Ovary (tissue), 3 donors: Measurements from ENCODE around the gene AP5S1.

Experiments used
- EP300 ChIP-seq: sonication (generic); formaldehyde crosslinking; IDR thresholded peaks from one replicate; pipeline ENCODE4 v1.6.1; 2017; ENCODE audit warnings: antibody characterized with exemption
- TF ChIP-seq, protein P1 (sequence below), 3 donors: fragments of 450-650 bp in 2 of 3; fragments of 200-600 bp in 1 of 3; IDR thresholded peaks; one replicate each; pipeline versions ENCODE4 v1.5.1 to v1.8.0; 2016 to 2022; ENCODE audit warnings: antibody characterized with exemption in 3 of 3, mild to moderate bottlenecking in 1 of 3
- donor health status: DM: no; HTN: no; CAD: no.

DNA sequence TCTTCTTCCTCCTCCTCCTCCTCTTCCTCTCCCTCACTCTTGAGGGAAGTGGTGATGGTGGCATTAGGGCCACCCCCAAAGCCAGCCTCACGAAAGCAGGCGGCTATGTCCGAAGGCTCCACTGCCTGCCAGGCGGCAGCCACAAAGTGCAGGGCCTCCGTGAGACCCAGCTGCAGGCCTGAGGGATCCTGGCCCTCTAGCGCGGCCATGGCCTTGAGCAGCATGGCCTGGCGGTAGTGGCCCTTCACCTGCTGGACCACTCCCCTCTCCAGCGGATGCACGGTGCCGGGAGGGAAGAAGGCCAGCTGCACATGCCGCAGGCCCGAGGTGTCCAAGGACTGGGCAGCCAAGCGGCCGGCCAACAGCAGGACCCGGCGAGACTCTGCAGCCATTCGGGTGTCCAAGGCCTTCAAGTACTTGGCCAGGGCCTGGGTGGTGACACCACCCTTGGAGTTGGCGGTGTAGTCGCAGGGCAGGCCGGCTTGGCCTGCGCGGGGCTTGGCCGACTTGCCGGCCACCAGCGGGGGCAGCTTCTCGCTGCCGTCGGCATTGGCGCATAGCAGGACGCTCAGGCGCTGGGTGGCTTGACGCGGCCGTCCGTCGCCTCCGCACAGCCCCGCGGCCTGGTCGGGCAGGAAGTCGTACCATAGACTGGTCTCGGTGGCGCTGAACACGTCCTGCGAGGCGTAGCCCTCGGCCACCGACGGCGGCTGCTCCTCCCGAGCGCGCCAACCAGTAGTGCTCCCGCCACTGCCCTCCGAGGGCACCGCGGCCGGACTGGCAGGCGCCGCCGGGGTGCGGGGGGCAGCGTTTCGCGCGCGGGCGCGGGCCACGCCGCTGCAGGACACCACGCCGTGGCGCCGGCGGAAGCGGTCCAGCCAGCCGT lies 34.9 kb upstream of the AP5S1 start:
- no peak for TF ChIP-seq EP300
- TF ChIP-seq, protein P1, sequence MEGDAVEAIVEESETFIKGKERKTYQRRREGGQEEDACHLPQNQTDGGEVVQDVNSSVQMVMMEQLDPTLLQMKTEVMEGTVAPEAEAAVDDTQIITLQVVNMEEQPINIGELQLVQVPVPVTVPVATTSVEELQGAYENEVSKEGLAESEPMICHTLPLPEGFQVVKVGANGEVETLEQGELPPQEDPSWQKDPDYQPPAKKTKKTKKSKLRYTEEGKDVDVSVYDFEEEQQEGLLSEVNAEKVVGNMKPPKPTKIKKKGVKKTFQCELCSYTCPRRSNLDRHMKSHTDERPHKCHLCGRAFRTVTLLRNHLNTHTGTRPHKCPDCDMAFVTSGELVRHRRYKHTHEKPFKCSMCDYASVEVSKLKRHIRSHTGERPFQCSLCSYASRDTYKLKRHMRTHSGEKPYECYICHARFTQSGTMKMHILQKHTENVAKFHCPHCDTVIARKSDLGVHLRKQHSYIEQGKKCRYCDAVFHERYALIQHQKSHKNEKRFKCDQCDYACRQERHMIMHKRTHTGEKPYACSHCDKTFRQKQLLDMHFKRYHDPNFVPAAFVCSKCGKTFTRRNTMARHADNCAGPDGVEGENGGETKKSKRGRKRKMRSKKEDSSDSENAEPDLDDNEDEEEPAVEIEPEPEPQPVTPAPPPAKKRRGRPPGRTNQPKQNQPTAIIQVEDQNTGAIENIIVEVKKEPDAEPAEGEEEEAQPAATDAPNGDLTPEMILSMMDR (IDR thresholded peaks at IDR 0.05): no peak
